Measurements from ENCODE around the gene CTBP1. TPM values are rescaled to one million over a fixed set of nuclear protein-coding genes. Genes with fewer than 3 reads are reported as not detected.

The CTBP1 gene
- total and polyA plus RNA-seq, 8 donors = 91.5 to 131 (median 109) TPM

DNA sequence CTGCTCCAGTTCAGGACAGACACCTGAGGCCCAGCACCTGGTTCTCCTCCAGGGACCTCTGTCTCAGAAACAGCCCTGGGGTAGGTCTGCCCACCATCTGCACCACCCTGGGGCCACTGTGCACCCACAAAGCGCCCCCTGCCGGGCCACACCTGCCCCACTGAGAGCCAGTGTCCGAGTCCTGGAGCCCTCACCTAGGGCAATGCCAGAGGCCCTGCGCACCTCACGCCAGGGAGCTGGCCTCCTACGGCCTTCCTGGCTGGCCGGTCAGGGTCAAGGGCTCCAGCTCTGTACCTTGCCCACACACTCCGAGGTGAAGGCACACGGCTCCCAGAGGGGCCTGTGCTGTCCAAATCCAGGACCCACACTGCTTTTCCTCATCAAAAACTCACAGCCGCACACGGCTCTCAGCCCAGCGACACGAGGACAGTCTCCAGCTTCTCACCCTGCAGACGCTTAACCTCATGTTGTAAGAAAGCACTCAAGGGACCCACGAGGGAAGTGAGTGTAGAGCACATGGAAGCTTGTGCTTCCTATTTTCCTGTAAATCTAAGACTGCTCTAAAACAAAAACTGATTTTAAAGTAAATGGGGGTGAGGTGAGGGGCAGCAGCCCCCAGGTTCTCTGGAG is 5.4 kb downstream of the CTBP1 start:
- H3K36me3 ChIP-seq = peaks cover 4 to 15% (median 11%) of the 10 kb centered on the region in 3 donors
- peak overlapping the region in 2 of 4 donors; percentile 95 to 96 for H3K4me3 ChIP-seq
- TF ChIP-seq, protein P1, sequence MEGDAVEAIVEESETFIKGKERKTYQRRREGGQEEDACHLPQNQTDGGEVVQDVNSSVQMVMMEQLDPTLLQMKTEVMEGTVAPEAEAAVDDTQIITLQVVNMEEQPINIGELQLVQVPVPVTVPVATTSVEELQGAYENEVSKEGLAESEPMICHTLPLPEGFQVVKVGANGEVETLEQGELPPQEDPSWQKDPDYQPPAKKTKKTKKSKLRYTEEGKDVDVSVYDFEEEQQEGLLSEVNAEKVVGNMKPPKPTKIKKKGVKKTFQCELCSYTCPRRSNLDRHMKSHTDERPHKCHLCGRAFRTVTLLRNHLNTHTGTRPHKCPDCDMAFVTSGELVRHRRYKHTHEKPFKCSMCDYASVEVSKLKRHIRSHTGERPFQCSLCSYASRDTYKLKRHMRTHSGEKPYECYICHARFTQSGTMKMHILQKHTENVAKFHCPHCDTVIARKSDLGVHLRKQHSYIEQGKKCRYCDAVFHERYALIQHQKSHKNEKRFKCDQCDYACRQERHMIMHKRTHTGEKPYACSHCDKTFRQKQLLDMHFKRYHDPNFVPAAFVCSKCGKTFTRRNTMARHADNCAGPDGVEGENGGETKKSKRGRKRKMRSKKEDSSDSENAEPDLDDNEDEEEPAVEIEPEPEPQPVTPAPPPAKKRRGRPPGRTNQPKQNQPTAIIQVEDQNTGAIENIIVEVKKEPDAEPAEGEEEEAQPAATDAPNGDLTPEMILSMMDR (IDR thresholded peaks at IDR 0.05) = peak in 1 of 4 donors; percentile 5
- H3K4me1 ChIP-seq = peaks cover 26 to 47% (median 28%) of the 10 kb centered on the region in 3 donors
- WGBS, 2 donors = 39 to 43% methylated on average over 15 of the region's 15 CpGs
- no peaks in the 10 kb centered on the region for H3K9me3 ChIP-seq
- ATAC-seq = no peak
- no peaks in the 10 kb centered on the region for H3K27me3 ChIP-seq
- peak overlapping the region in 1 of 4 donors; percentile 27 for H3K27ac ChIP-seq
- peak in 4 of 6 donors; percentile 19 to 80 (median 51) for DNase-seq
- no peak for FAIRE-seq
- intact Hi-C loops (cut with DNase I) = loop anchor here in 1 of 3 donors (10.0 kb wide), 1 partner anchor 109 kb away; no protein-coding TSS in a partner anchor

DNA sequence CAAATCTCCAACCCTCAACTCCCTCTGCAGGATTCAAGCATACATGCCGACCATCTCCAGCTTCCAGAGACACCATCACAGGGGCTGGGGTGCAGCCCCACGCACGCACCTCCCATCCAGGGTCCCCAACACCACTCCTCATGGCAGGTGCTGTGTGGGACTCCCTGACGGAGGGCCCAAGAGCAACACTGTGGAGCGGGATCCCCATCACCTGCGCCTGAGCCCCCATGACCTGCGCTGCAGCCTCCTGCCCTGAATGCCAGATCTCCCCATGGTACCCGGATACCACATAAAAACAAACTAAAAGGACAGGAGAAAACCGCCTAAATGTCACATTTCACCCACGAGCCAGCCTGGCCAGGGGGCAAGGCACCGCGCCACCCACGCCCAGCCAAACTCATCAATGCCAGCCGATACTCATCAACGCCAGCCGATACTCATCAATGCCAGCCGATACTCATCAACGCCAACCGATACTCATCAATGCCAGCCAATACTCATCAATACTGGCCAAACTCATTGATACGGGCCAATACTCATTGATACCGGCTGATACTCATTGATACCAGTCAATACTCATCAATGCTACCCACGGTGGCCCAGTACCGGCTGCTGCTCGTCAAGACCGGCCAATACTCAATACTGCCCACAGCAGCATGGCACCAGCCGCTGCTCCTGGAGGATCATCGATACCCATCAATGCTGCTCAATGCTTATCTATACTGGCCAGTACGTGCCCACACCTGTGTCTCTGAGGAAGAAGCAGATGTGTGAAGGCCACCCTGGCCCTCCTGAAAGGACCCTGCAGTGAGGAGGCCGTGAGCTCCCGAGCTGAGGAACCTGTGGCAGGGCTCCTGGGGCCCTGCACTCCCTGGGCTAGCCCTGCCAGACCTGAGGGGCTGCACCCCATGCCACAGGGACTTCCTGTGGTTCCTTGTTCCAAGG is 6.2 kb downstream of the CTBP1 start:
- no peak for ATAC-seq
- H3K27ac ChIP-seq = peak overlapping the region in 1 of 4 donors; percentile 27
- intact Hi-C loops (cut with DNase I) = loop anchor here in 1 of 3 donors (10.0 kb wide), 1 partner anchor 108 kb away; no protein-coding TSS in a partner anchor

GRCh38 chr4:1241936-1242505 is 6.9 kb downstream of the CTBP1 start:
- H3K4me3 ChIP-seq = no peak overlapping the region
- peaks cover 26 to 47% (median 27%) of the 10 kb centered on the region in 3 donors for H3K4me1 ChIP-seq
- 70% methylated on average over 24 of the region's 24 CpGs for whole genome bisulfite sequencing, 2 donors
- ATAC-seq (no peak), FAIRE-seq (no peak), DNase-seq (peak in 3 of 6 donors; percentile 8 to 63 (median 52))
- no peaks in the 10 kb centered on the region for H3K27me3 ChIP-seq
- H3K27ac ChIP-seq = no peak overlapping the region
- TF ChIP-seq, protein P1 (IDR thresholded peaks at IDR 0.05) = no peak
- H3K9me3 ChIP-seq = no peaks in the 10 kb centered on the region
- H3K36me3 ChIP-seq = peaks cover 4 to 21% (median 16%) of the 10 kb centered on the region in 3 donors
- intact Hi-C loops (cut with DNase I) = loop anchor here in 1 of 3 donors (10.0 kb wide), 1 partner anchor 107 kb away; no protein-coding TSS in a partner anchor

More for the DNA sequence above, 6.2 kb downstream of the CTBP1 start:
- Histone ChIP-seq H3K27me3 (no peaks in the 10 kb centered on the region), H3K4me1 (peaks cover 26 to 47% (median 28%) of the 10 kb centered on the region in 3 donors), H3K36me3 (peaks cover 4 to 20% (median 16%) of the 10 kb centered on the region in 3 donors), H3K4me3 (no peak overlapping the region), H3K9me3 (no peaks in the 10 kb centered on the region)
- FAIRE-seq (no peak), DNase-seq (peak in 2 of 6 donors; percentile 11 to 50)
- TF ChIP-seq, protein P1 (IDR thresholded peaks at IDR 0.05) = no peak
- 86 to 87% methylated on average over 30 of the region's 30 CpGs for WGBS, 2 donors

GRCh38 chr4:1241466-1241935 is 7.4 kb downstream of the CTBP1 start:
- Histone ChIP-seq H3K27me3 (no peaks in the 10 kb centered on the region), H3K36me3 (peaks cover 4 to 21% (median 16%) of the 10 kb centered on the region in 3 donors), H3K4me1 (peaks cover 22 to 43% (median 23%) of the 10 kb centered on the region in 3 donors), H3K9me3 (no peaks in the 10 kb centered on the region), H3K4me3 (no peak overlapping the region), H3K27ac (no peak overlapping the region)
- DNase-seq (peak in 3 of 6 donors; percentile 9 to 72 (median 57)), ATAC-seq (no peak), FAIRE-seq (no peak)
- TF ChIP-seq, protein P1 (IDR thresholded peaks at IDR 0.05) = no peak
- WGBS, 2 donors = 64 to 65% methylated on average over 21 of the region's 21 CpGs
- intact Hi-C loops (cut with DNase I) = loop anchor here in 1 of 3 donors (10.0 kb wide), 1 partner anchor 107 kb away; no protein-coding TSS in a partner anchor

Data from pancreas (tissue), 10 donors.